ENCODE results near the gene KCTD1.

KCTD1 gene

GRCh38 chr18:26461405-26461804, 86.9 kb downstream of the KCTD1 start:
- no peaks in the 10 kb centered on the region for H3K27me3 ChIP-seq (replicated peaks in 2 of 5; ENCODE audit: control insufficient read depth in 4 of 5, insufficient read depth in 5 of 5, low read length in 4 of 5)
- no peak overlapping the region for H3K4me3 ChIP-seq (ENCODE audit: control insufficient read depth in 1 of 7, extremely low read depth in 1 of 7, insufficient read depth in 4 of 7, low read depth in 2 of 7, low read length in 6 of 7)
- WGBS (ENCODE audit: insufficient coverage): 100% methylated on average over 1 of the region's 3 CpGs
- H3K4me1 ChIP-seq (ENCODE audit: control extremely low read depth in 1 of 4, control insufficient read depth in 4 of 4, insufficient read depth in 4 of 4, low read length in 3 of 4): peaks cover 0 to 17% (median 12%) of the 10 kb centered on the region in 4 experiments
- H3K9me3 ChIP-seq (ENCODE audit: control extremely low read depth in 1 of 5, control insufficient read depth in 4 of 5, insufficient read depth in 2 of 5, low read depth in 1 of 5, low read length in 4 of 5): no peaks in the 10 kb centered on the region
- ChIA-PET POLR2A (interaction anchor here (0.6 kb wide), 1 partner anchor 580 kb away, joined by 3 read pairs; no protein-coding TSS in a partner anchor), CTCF (no interaction called here)
- H3K27ac ChIP-seq (ENCODE audit: insufficient read depth in 1 of 2, low read depth in 1 of 2, low read length in 2 of 2, poor library complexity in 1 of 2, severe bottlenecking in 2 of 2): no peak overlapping the region
- no peak for DNase-seq
- H3K36me3 ChIP-seq (ENCODE audit: control insufficient read depth in 4 of 4, insufficient read depth in 4 of 4, low read length in 3 of 4): no peaks in the 10 kb centered on the region

GRCh38 chr18:26460449-26461091, 87.8 kb downstream of the KCTD1 start:
- 85% methylated on average over 4 of the region's 4 CpGs for WGBS (ENCODE audit: insufficient coverage)
- POLR2A ChIA-PET: no interaction called here
- no peaks in the 10 kb centered on the region for H3K36me3 ChIP-seq (ENCODE audit: control insufficient read depth in 4 of 4, insufficient read depth in 4 of 4, low read length in 3 of 4)
- H3K27me3 ChIP-seq (replicated peaks in 2 of 5; ENCODE audit: control insufficient read depth in 4 of 5, insufficient read depth in 5 of 5, low read length in 4 of 5): no peaks in the 10 kb centered on the region
- peak; percentile 15 to 54 (median 24) for DNase-seq
- CTCF ChIA-PET: interaction anchor here (1.0 to 1.2 kb wide), 2 partner anchors 61 to 80 kb away, joined by 3 read pairs; no protein-coding TSS in a partner anchor
- no peak overlapping the region for H3K4me3 ChIP-seq (ENCODE audit: control insufficient read depth in 1 of 7, extremely low read depth in 1 of 7, insufficient read depth in 4 of 7, low read depth in 2 of 7, low read length in 6 of 7)
- H3K9me3 ChIP-seq (ENCODE audit: control extremely low read depth in 1 of 5, control insufficient read depth in 4 of 5, insufficient read depth in 2 of 5, low read depth in 1 of 5, low read length in 4 of 5): no peaks in the 10 kb centered on the region
- peaks cover 0 to 17% (median 12%) of the 10 kb centered on the region in 4 experiments for H3K4me1 ChIP-seq (ENCODE audit: control extremely low read depth in 1 of 4, control insufficient read depth in 4 of 4, insufficient read depth in 4 of 4, low read length in 3 of 4)
- H3K27ac ChIP-seq (ENCODE audit: insufficient read depth in 1 of 2, low read depth in 1 of 2, low read length in 2 of 2, poor library complexity in 1 of 2, severe bottlenecking in 2 of 2): no peak overlapping the region

- no peak overlapping the region for H3K4me3 ChIP-seq (ENCODE audit: control insufficient read depth in 1 of 7, extremely low read depth in 1 of 7, insufficient read depth in 4 of 7, low read depth in 2 of 7, low read length in 6 of 7)
- H3K36me3 ChIP-seq (ENCODE audit: control insufficient read depth in 4 of 4, insufficient read depth in 4 of 4, low read length in 3 of 4): no peaks in the 10 kb centered on the region
- DNase-seq: no peak
- H3K27me3 ChIP-seq (replicated peaks in 2 of 5; ENCODE audit: control insufficient read depth in 4 of 5, insufficient read depth in 5 of 5, low read length in 4 of 5): no peaks in the 10 kb centered on the region
- WGBS (ENCODE audit: insufficient coverage): no CpG with 5 or more reads among the region's 3 CpGs
- H3K4me1 ChIP-seq (ENCODE audit: control extremely low read depth in 1 of 4, control insufficient read depth in 4 of 4, insufficient read depth in 4 of 4, low read length in 3 of 4): peaks cover 0 to 17% (median 12%) of the 10 kb centered on the region in 4 experiments
- CTCF ChIA-PET: interaction anchor here (1.0 to 1.2 kb wide), 2 partner anchors 62 to 81 kb away, joined by 3 read pairs; no protein-coding TSS in a partner anchor
- POLR2A ChIA-PET: no interaction called here
- H3K9me3 ChIP-seq (ENCODE audit: control extremely low read depth in 1 of 5, control insufficient read depth in 4 of 5, insufficient read depth in 2 of 5, low read depth in 1 of 5, low read length in 4 of 5): no peaks in the 10 kb centered on the region
- H3K27ac ChIP-seq (ENCODE audit: insufficient read depth in 1 of 2, low read depth in 1 of 2, low read length in 2 of 2, poor library complexity in 1 of 2, severe bottlenecking in 2 of 2): no peak overlapping the region
Measured at GRCh38 chr18:26459884-26460283, 88.5 kb downstream of the KCTD1 start.

- no peak overlapping the region for H3K27ac ChIP-seq (ENCODE audit: insufficient read depth in 1 of 2, low read depth in 1 of 2, low read length in 2 of 2, poor library complexity in 1 of 2, severe bottlenecking in 2 of 2)
- peaks cover 0 to 17% (median 12%) of the 10 kb centered on the region in 4 experiments for H3K4me1 ChIP-seq (ENCODE audit: control extremely low read depth in 1 of 4, control insufficient read depth in 4 of 4, insufficient read depth in 4 of 4, low read length in 3 of 4)
- no peaks in the 10 kb centered on the region for H3K27me3 ChIP-seq (replicated peaks in 2 of 5; ENCODE audit: control insufficient read depth in 4 of 5, insufficient read depth in 5 of 5, low read length in 4 of 5)
- H3K36me3 ChIP-seq (ENCODE audit: control insufficient read depth in 4 of 4, insufficient read depth in 4 of 4, low read length in 3 of 4): no peaks in the 10 kb centered on the region
- WGBS (ENCODE audit: insufficient coverage): 97% methylated on average over 11 of the region's 12 CpGs
- ChIA-PET POLR2A (no interaction called here), CTCF (interaction anchor here (1.0 kb wide), 1 partner anchor 62 kb away, joined by 3 read pairs; no protein-coding TSS in a partner anchor)
- no peak overlapping the region for H3K4me3 ChIP-seq (ENCODE audit: control insufficient read depth in 1 of 7, extremely low read depth in 1 of 7, insufficient read depth in 4 of 7, low read depth in 2 of 7, low read length in 6 of 7)
- H3K9me3 ChIP-seq (ENCODE audit: control extremely low read depth in 1 of 5, control insufficient read depth in 4 of 5, insufficient read depth in 2 of 5, low read depth in 1 of 5, low read length in 4 of 5): no peaks in the 10 kb centered on the region
- DNase-seq: no peak
Measured at GRCh38 chr18:26459340-26459739, 89.0 kb downstream of the KCTD1 start.

- CTCF ChIA-PET: interaction anchor here (0.9 kb wide), 1 partner anchor 89 kb away, joined by 3 read pairs; no protein-coding TSS in a partner anchor
- POLR2A ChIA-PET: no interaction called here
- DNase-seq: peak; percentile 36 to 81 (median 80)
- WGBS (ENCODE audit: insufficient coverage): 41% methylated on average over 9 of the region's 9 CpGs
- Histone ChIP-seq H3K9me3 (ENCODE audit: control extremely low read depth in 1 of 5, control insufficient read depth in 4 of 5, insufficient read depth in 2 of 5, low read depth in 1 of 5, low read length in 4 of 5) (no peaks in the 10 kb centered on the region), H3K27ac (ENCODE audit: insufficient read depth in 1 of 2, low read depth in 1 of 2, low read length in 2 of 2, poor library complexity in 1 of 2, severe bottlenecking in 2 of 2) (no peak overlapping the region), H3K4me1 (ENCODE audit: control extremely low read depth in 1 of 4, control insufficient read depth in 4 of 4, insufficient read depth in 4 of 4, low read length in 3 of 4) (peaks cover 0 to 17% (median 12%) of the 10 kb centered on the region in 4 experiments), H3K4me3 (ENCODE audit: control insufficient read depth in 1 of 7, extremely low read depth in 1 of 7, insufficient read depth in 4 of 7, low read depth in 2 of 7, low read length in 6 of 7) (peak overlapping the region in 1 of 7 experiments; percentile 8), H3K27me3 (replicated peaks in 2 of 5; ENCODE audit: control insufficient read depth in 4 of 5, insufficient read depth in 5 of 5, low read length in 4 of 5) (no peaks in the 10 kb centered on the region), H3K36me3 (ENCODE audit: control insufficient read depth in 4 of 4, insufficient read depth in 4 of 4, low read length in 3 of 4) (no peaks in the 10 kb centered on the region)
Measured at GRCh38 chr18:26458526-26459232, 89.7 kb downstream of the KCTD1 start.

- Histone ChIP-seq H3K4me1 (ENCODE audit: control extremely low read depth in 1 of 4, control insufficient read depth in 4 of 4, insufficient read depth in 4 of 4, low read length in 3 of 4) (peaks cover 0 to 17% (median 12%) of the 10 kb centered on the region in 4 experiments), H3K36me3 (ENCODE audit: control insufficient read depth in 4 of 4, insufficient read depth in 4 of 4, low read length in 3 of 4) (no peaks in the 10 kb centered on the region), H3K9me3 (ENCODE audit: control extremely low read depth in 1 of 5, control insufficient read depth in 4 of 5, insufficient read depth in 2 of 5, low read depth in 1 of 5, low read length in 4 of 5) (no peaks in the 10 kb centered on the region), H3K4me3 (ENCODE audit: control insufficient read depth in 1 of 7, extremely low read depth in 1 of 7, insufficient read depth in 4 of 7, low read depth in 2 of 7, low read length in 6 of 7) (no peak overlapping the region), H3K27ac (ENCODE audit: insufficient read depth in 1 of 2, low read depth in 1 of 2, low read length in 2 of 2, poor library complexity in 1 of 2, severe bottlenecking in 2 of 2) (no peak overlapping the region), H3K27me3 (replicated peaks in 2 of 5; ENCODE audit: control insufficient read depth in 4 of 5, insufficient read depth in 5 of 5, low read length in 4 of 5) (no peaks in the 10 kb centered on the region)
- CTCF ChIA-PET: interaction anchor here (0.9 kb wide), 1 partner anchor 90 kb away, joined by 3 read pairs; no protein-coding TSS in a partner anchor
- POLR2A ChIA-PET: no interaction called here
- whole genome bisulfite sequencing (ENCODE audit: insufficient coverage): 97% methylated on average over 19 of the region's 22 CpGs
- no peak for DNase-seq
Measured at GRCh38 chr18:26457611-26458353, 90.6 kb downstream of the KCTD1 start.
